BE2C (cell line): ENCODE measurements around the gene TSPAN18.

ENCODE experiments used
- DNase-seq: peaks from one replicate; pipeline ENCODE4 v3.0.0-alpha.2; 2020
- H3K27me3 ChIP-seq: fragments of 250-450 bp; sonication (Bioruptor Pico); 2 replicates; pipeline ENCODE4 v1.5.1; 2020; ENCODE audit warnings: mild to moderate bottlenecking
- H3K36me3 ChIP-seq: fragments of 250-450 bp; sonication (Bioruptor Pico); 2 replicates; pipeline ENCODE4 v1.5.1; 2020; ENCODE audit warnings: mild to moderate bottlenecking
- H3K4me1 ChIP-seq: fragments of 250-450 bp; sonication (Bioruptor Pico); 2 replicates; pipeline ENCODE4 v1.5.1; 2020
- H3K4me3 ChIP-seq: 2 replicates; pipeline ENCODE4 v1.5.1; 2011; ENCODE audit warnings: low read depth, low read length
- H3K9me3 ChIP-seq: fragments of 250-450 bp; sonication (Bioruptor Pico); 2 replicates; pipeline ENCODE4 v1.5.1; 2020
- CTCF ChIP-seq: IDR thresholded peaks from 2 replicates; pipeline ENCODE4 v1.5.1; 2012; ENCODE audit warnings: mild to moderate bottlenecking, low read depth, low read length

The TSPAN18 gene

DNA sequence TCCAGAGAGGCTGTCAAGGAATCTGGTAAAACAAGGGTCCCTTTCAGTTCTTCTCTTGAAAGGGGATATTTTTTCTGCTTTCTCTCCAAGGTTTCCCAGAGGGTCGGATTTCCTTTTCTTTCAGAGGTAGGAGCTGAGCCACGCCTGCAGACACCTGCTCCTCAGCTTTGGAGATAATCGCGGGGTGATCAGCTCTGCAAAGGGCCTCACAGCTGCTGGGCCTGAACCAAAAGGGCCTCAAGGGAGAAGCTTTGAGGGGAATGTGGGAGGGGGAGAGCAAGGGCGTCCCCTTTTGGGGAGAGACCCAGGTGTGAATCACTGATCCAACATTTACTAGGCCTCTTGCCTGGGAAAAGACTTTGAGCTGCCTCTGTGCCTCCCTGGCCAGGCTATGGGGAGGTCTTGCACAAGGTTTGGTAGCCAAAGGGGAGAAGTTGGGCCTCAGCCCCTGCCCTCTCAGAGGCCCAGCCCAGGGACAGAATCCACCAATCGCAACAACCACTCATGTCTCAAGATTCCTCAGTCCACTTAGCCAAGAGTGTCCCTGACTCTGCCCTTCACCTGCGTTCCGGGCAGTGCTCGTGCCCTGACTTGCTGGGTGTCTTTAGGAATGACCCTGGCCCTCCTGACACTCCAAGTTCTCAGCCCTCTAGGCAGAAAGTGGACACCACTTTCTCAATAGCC lies 237.9 kb downstream of the TSPAN18 start:
- no peak for DNase-seq
- H3K4me1 ChIP-seq, result no peaks in the 10 kb centered on the region
- H3K36me3 ChIP-seq, result no peaks in the 10 kb centered on the region
- no peak for TF ChIP-seq CTCF
- H3K4me3 ChIP-seq, result no peak overlapping the region
- H3K27me3 ChIP-seq, result no peaks in the 10 kb centered on the region
- no peaks in the 10 kb centered on the region for H3K9me3 ChIP-seq

GRCh38 chr11:44966694-44967093 lies 239.9 kb downstream of the TSPAN18 start:
- Histone ChIP-seq H3K9me3 (no peaks in the 10 kb centered on the region), H3K36me3 (no peaks in the 10 kb centered on the region), H3K4me1 (no peaks in the 10 kb centered on the region), H3K4me3 (no peak overlapping the region), H3K27me3 (no peaks in the 10 kb centered on the region)
- no peak for TF ChIP-seq CTCF
- no peak for DNase-seq

- no peak for TF ChIP-seq CTCF
- Histone ChIP-seq H3K36me3 (no peaks in the 10 kb centered on the region), H3K4me1 (no peaks in the 10 kb centered on the region), H3K4me3 (no peak overlapping the region), H3K9me3 (no peaks in the 10 kb centered on the region), H3K27me3 (no peaks in the 10 kb centered on the region)
- no peak for DNase-seq
These were observed 241.3 kb downstream of the TSPAN18 start for GRCh38 chr11:44967930-44968496.

GRCh38 chr11:44968510-44968909 lies 241.7 kb downstream of the TSPAN18 start:
- H3K27me3 ChIP-seq, result no peaks in the 10 kb centered on the region
- no peaks in the 10 kb centered on the region for H3K9me3 ChIP-seq
- DNase-seq, result no peak
- no peak overlapping the region for H3K4me3 ChIP-seq
- TF ChIP-seq CTCF, result no peak
- no peaks in the 10 kb centered on the region for H3K4me1 ChIP-seq
- H3K36me3 ChIP-seq, result no peaks in the 10 kb centered on the region

DNA sequence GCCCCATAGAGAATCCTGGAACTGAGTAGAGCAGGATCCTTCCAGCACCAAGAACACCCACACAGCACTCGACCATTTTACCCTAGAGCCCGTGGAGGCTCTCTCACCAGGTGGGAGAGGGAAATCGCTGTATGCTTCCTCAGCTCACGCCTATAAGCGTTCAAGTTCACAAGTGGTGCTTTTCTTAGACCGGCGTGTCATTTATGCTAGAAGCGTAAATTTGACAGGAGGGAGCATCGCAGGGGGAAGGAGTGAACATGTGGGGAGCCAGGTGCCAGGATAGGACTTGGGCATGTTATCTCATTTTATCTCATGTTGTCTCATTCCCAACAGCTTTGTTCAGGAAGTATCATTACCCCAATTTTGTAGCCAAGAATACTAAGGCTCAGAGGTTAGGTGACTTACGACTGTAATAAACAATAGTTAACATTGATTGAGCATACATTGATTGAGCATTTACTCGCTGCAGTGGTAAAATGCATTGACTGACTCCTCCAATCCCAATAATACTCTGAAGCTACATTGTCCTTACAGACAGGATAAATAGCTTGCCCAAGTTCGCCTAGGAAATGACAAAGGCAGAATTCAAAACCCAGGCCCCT lies 243.0 kb downstream of the TSPAN18 start:
- Histone ChIP-seq H3K4me3 (no peak overlapping the region), H3K4me1 (no peaks in the 10 kb centered on the region), H3K9me3 (no peaks in the 10 kb centered on the region), H3K27me3 (no peaks in the 10 kb centered on the region), H3K36me3 (no peaks in the 10 kb centered on the region)
- no peak for DNase-seq
- TF ChIP-seq CTCF, result no peak

GRCh38 chr11:44970293-44970692 lies 243.5 kb downstream of the TSPAN18 start:
- H3K36me3 ChIP-seq, result no peaks in the 10 kb centered on the region
- H3K9me3 ChIP-seq, result no peaks in the 10 kb centered on the region
- TF ChIP-seq CTCF, result no peak
- H3K4me3 ChIP-seq, result no peak overlapping the region
- no peaks in the 10 kb centered on the region for H3K4me1 ChIP-seq
- H3K27me3 ChIP-seq, result no peaks in the 10 kb centered on the region
- DNase-seq, result no peak
